T-helper 2 cell treated with Interferon-gamma antibody and Interleukin-4, amounts not matched to agents 5 μg/mL and 100 μg/mL, for 36 hours (primary cell): ENCODE data around the gene KLHL21.

Experiments used
- DNase-seq: peaks from one replicate; pipeline ENCODE4 v3.0.0; 2021; ENCODE audit warnings: low spot score
- H3K27ac Mint-ChIP-seq: one replicate; pipeline ENCODE4 v1.8.0; 2021; ENCODE audit warnings: mild to moderate bottlenecking, mixed read lengths
- H3K27me3 Mint-ChIP-seq: one replicate; pipeline ENCODE4 v1.8.0; 2021; ENCODE audit warnings: low read depth, mixed read lengths
- H3K36me3 Mint-ChIP-seq: one replicate; pipeline ENCODE4 v1.8.0; 2021; ENCODE audit warnings: low read depth, mixed read lengths
- H3K4me1 Mint-ChIP-seq: one replicate; pipeline ENCODE4 v1.8.0; 2021; ENCODE audit warnings: low read depth, mixed read lengths
- H3K4me3 Mint-ChIP-seq: one replicate; pipeline ENCODE4 v1.8.0; 2022; ENCODE audit warnings: mild to moderate bottlenecking, moderate library complexity, mixed read lengths
- H3K9me3 Mint-ChIP-seq: one replicate; pipeline ENCODE4 v1.8.0; 2021; ENCODE audit warnings: mixed read lengths

KLHL21 gene

GRCh38 chr1:6599141-6599975, 3.3 kb downstream of the KLHL21 start:
- no peaks in the 10 kb centered on the region for H3K27me3 Mint-ChIP-seq
- H3K4me3 Mint-ChIP-seq: peak overlapping the region; percentile 98
- H3K4me1 Mint-ChIP-seq: peaks cover 24% of the 10 kb centered on the region
- no peaks in the 10 kb centered on the region for H3K9me3 Mint-ChIP-seq
- DNase-seq: peak; percentile 40
- peak overlapping the region; percentile 98 for H3K27ac Mint-ChIP-seq
- H3K36me3 Mint-ChIP-seq: peaks cover 30% of the 10 kb centered on the region

- no peak for DNase-seq
- Mint-ChIP-seq H3K27ac (no peak overlapping the region), H3K9me3 (no peaks in the 10 kb centered on the region), H3K36me3 (peaks cover 35% of the 10 kb centered on the region), H3K4me3 (no peak overlapping the region), H3K4me1 (peaks cover 16% of the 10 kb centered on the region), H3K27me3 (no peaks in the 10 kb centered on the region)
Measured at GRCh38 chr1:6597777-6598131, 4.9 kb downstream of the KLHL21 start.

GRCh38 chr1:6596886-6597776, 5.5 kb downstream of the KLHL21 start:
- DNase-seq: no peak
- Mint-ChIP-seq H3K27ac (peak overlapping the region; percentile 10), H3K27me3 (no peaks in the 10 kb centered on the region), H3K4me3 (no peak overlapping the region), H3K36me3 (peaks cover 35% of the 10 kb centered on the region), H3K9me3 (no peaks in the 10 kb centered on the region), H3K4me1 (peaks cover 19% of the 10 kb centered on the region)

- Mint-ChIP-seq H3K27ac (no peak overlapping the region), H3K9me3 (no peaks in the 10 kb centered on the region), H3K4me3 (no peak overlapping the region), H3K27me3 (no peaks in the 10 kb centered on the region), H3K4me1 (peaks cover 19% of the 10 kb centered on the region), H3K36me3 (peaks cover 35% of the 10 kb centered on the region)
- no peak for DNase-seq
Measured at GRCh38 chr1:6596351-6596750, 6.3 kb downstream of the KLHL21 start.

- no peak overlapping the region for H3K4me3 Mint-ChIP-seq
- peaks cover 20% of the 10 kb centered on the region for H3K4me1 Mint-ChIP-seq
- no peak for DNase-seq
- no peaks in the 10 kb centered on the region for H3K9me3 Mint-ChIP-seq
- peak overlapping the region; percentile 31 for H3K27ac Mint-ChIP-seq
- H3K36me3 Mint-ChIP-seq: peaks cover 36% of the 10 kb centered on the region
- H3K27me3 Mint-ChIP-seq: no peaks in the 10 kb centered on the region
Measured at GRCh38 chr1:6594977-6595740, 7.5 kb downstream of the KLHL21 start.

- DNase-seq: no peak
- Mint-ChIP-seq H3K27me3 (no peaks in the 10 kb centered on the region), H3K4me1 (peaks cover 10% of the 10 kb centered on the region), H3K27ac (no peak overlapping the region), H3K9me3 (no peaks in the 10 kb centered on the region), H3K36me3 (peaks cover 31% of the 10 kb centered on the region), H3K4me3 (no peak overlapping the region)
Measured at GRCh38 chr1:6593810-6594209, 8.9 kb downstream of the KLHL21 start.

- no peaks in the 10 kb centered on the region for H3K27me3 Mint-ChIP-seq
Measured at GRCh38 chr1:6592865-6593593, 9.6 kb downstream of the KLHL21 start.

GRCh38 chr1:6592441-6592840, 10.2 kb downstream of the KLHL21 start:
- no peaks in the 10 kb centered on the region for H3K9me3 Mint-ChIP-seq
- peaks cover 10% of the 10 kb centered on the region for H3K4me1 Mint-ChIP-seq
- H3K27me3 Mint-ChIP-seq: no peaks in the 10 kb centered on the region
- H3K27ac Mint-ChIP-seq: no peak overlapping the region
- no peak for DNase-seq
- H3K36me3 Mint-ChIP-seq: peaks cover 36% of the 10 kb centered on the region
- H3K4me3 Mint-ChIP-seq: no peak overlapping the region

More at GRCh38 chr1:6592865-6593593, 9.6 kb downstream of the KLHL21 start:
- Mint-ChIP-seq H3K4me3 (no peak overlapping the region), H3K27ac (no peak overlapping the region), H3K36me3 (peaks cover 34% of the 10 kb centered on the region), H3K9me3 (no peaks in the 10 kb centered on the region), H3K4me1 (peaks cover 10% of the 10 kb centered on the region)
- no peak for DNase-seq

- Mint-ChIP-seq H3K4me1 (peaks cover 10% of the 10 kb centered on the region), H3K27ac (no peak overlapping the region), H3K4me3 (no peak overlapping the region), H3K36me3 (peaks cover 31% of the 10 kb centered on the region), H3K27me3 (no peaks in the 10 kb centered on the region), H3K9me3 (no peaks in the 10 kb centered on the region)
- DNase-seq: no peak
Measured at GRCh38 chr1:6591644-6592043, 11.0 kb downstream of the KLHL21 start.

- no peak overlapping the region for H3K4me3 Mint-ChIP-seq
Measured at GRCh38 chr1:6591222-6591621, 11.4 kb downstream of the KLHL21 start.

GRCh38 chr1:6590046-6590445, 12.6 kb downstream of the KLHL21 start:
- Mint-ChIP-seq H3K27me3 (no peaks in the 10 kb centered on the region), H3K4me1 (peaks cover 7% of the 10 kb centered on the region), H3K9me3 (no peaks in the 10 kb centered on the region), H3K4me3 (no peak overlapping the region), H3K27ac (no peak overlapping the region), H3K36me3 (peaks cover 16% of the 10 kb centered on the region)
- no peak for DNase-seq

More at GRCh38 chr1:6591222-6591621, 11.4 kb downstream of the KLHL21 start:
- Mint-ChIP-seq H3K4me1 (peaks cover 8% of the 10 kb centered on the region), H3K36me3 (peaks cover 27% of the 10 kb centered on the region), H3K9me3 (no peaks in the 10 kb centered on the region), H3K27me3 (no peaks in the 10 kb centered on the region), H3K27ac (peak overlapping the region; percentile 36)
- DNase-seq: no peak

- peaks cover 11% of the 10 kb centered on the region for H3K4me1 Mint-ChIP-seq
- H3K4me3 Mint-ChIP-seq: no peak overlapping the region
- H3K27ac Mint-ChIP-seq: no peak overlapping the region
- peaks cover 14% of the 10 kb centered on the region for H3K36me3 Mint-ChIP-seq
- no peaks in the 10 kb centered on the region for H3K27me3 Mint-ChIP-seq
- DNase-seq: no peak
- no peaks in the 10 kb centered on the region for H3K9me3 Mint-ChIP-seq
Measured at GRCh38 chr1:6588893-6589520, 13.7 kb downstream of the KLHL21 start.
